Measurements from ENCODE around the gene NDUFS4. TPM values are rescaled to one million over a fixed set of nuclear protein-coding genes. Genes with fewer than 3 reads are reported as not detected.
"Not testable (repeated sequence)": the region's sequence is repeated elsewhere in the genome, so short reads cannot be mapped to it uniquely, and the experiment has no call there.

The NDUFS4 gene
- total RNA-seq (ENCODE audit: low replicate concordance), result 118 and 200 TPM in 2 replicates

DNA sequence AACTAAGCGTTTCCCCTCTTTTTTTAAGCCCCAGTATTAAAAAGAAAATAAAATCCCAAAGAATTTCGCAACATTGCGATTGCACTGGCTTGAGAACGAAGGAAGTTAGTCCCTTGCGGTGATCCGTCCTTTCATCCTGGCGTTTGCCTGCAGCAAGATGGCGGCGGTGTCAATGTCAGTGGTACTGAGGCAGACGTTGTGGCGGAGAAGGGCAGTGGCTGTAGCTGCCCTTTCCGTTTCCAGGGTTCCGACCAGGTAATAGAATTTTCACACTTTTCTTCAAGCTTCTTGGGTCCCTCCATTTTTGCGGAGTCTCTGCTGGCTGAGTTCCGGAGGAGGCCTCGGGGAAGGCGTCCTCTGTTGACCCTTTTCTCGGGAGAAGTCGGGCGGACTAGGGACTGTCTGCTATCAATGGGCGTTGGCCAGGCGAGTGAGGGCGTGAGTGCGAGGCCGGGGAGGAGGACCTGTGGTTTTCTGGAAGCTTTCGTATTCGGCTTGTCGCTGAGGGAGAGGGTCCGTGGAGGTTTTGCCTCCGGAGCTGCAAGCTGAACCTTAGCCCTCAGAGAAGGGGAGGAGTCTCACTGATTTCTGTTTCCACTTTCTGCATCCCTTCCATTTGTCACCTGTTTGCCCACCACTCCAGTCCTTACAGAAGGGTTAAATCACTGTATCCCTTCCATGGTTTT lies at the start of gene NDUFS4:
Gene NDUFS4, plus strand, starts transcription at position 134 of the 686 bp plus-strand sequence. Its CDS starts 24 bp downstream, at position 158.
- H3K4me3 ChIP-seq (ENCODE audit: low read depth, low read length), result peak within 1 kb of the TSS; percentile 84
- TF ChIP-seq, protein P1, sequence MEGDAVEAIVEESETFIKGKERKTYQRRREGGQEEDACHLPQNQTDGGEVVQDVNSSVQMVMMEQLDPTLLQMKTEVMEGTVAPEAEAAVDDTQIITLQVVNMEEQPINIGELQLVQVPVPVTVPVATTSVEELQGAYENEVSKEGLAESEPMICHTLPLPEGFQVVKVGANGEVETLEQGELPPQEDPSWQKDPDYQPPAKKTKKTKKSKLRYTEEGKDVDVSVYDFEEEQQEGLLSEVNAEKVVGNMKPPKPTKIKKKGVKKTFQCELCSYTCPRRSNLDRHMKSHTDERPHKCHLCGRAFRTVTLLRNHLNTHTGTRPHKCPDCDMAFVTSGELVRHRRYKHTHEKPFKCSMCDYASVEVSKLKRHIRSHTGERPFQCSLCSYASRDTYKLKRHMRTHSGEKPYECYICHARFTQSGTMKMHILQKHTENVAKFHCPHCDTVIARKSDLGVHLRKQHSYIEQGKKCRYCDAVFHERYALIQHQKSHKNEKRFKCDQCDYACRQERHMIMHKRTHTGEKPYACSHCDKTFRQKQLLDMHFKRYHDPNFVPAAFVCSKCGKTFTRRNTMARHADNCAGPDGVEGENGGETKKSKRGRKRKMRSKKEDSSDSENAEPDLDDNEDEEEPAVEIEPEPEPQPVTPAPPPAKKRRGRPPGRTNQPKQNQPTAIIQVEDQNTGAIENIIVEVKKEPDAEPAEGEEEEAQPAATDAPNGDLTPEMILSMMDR (IDR thresholded peaks at IDR 0.05; ENCODE audit: insufficient read depth, low read length), result no peak
- peak; percentile 97 for DNase-seq (ENCODE audit: low read depth)

DNA sequence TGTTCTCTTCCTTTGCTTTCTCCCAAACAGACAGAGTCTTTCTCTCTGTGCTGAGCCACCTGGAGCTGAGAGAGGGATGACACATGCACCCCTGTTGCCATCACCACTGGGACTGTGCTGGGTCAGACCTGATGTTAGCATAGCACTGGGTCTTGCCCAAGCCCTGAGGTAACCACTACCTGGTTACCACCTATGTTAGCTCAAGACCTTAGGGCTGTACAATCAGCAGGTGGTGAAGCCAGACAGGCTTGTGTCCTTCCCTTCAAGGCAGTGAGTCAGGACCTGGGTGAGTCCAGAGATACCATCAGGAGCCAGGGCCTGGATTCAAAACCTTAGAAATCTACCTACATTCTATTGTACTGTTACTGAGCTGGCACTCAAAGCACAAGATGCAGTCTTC lies 47.9 kb upstream of the NDUFS4 start:
- TF ChIP-seq, protein P1 (IDR thresholded peaks at IDR 0.05; ENCODE audit: insufficient read depth, low read length), result no peak
- H3K4me3 ChIP-seq (ENCODE audit: low read depth, low read length), result no peak overlapping the region
- DNase-seq (ENCODE audit: low read depth), result no peak

DNA sequence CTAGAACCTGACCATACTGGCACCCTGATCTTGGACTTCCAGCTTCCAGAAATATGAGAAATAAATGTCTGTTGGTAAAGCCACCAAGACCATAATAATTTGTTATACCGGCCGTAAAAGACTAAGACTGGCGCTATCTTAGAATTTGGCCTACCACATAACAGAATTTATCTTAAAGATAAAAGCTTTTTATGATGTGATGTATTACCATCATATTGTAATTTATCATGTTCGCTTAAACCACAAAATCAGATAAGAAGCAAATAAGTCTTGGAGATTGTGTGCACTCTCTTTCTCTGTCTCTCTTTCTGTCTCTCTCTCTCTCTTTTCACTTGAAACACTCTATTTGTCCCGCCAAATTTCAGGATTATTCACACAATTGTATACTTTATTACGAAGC lies 44.5 kb upstream of the NDUFS4 start:
- H3K4me3 ChIP-seq (ENCODE audit: low read depth, low read length), result no peak overlapping the region
- TF ChIP-seq, protein P1 (IDR thresholded peaks at IDR 0.05; ENCODE audit: insufficient read depth, low read length), result no peak
- DNase-seq (ENCODE audit: low read depth), result no peak

DNA sequence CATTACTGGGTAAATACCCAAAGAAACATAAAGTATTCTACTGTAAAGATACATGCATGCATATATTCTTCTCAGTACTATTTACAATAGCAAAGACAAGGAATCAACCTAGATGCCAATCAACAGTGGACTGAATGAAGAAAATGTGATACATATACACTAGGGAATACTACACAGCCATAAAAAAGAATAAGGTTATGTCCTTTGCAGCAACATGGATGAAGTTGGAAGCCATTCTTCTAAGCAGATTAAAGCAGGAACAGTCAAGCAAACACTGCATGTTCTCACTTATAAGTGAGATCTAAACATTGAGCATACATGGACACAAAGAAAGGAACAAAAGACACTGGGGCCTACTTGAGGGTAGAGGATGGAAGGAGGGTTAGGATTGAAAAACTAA lies 39.6 kb upstream of the NDUFS4 start:
- H3K4me3 ChIP-seq (ENCODE audit: low read depth, low read length), result no peak overlapping the region
- no peak for DNase-seq (ENCODE audit: low read depth)
- TF ChIP-seq, protein P1 (IDR thresholded peaks at IDR 0.05; ENCODE audit: insufficient read depth, low read length), result no peak

DNA sequence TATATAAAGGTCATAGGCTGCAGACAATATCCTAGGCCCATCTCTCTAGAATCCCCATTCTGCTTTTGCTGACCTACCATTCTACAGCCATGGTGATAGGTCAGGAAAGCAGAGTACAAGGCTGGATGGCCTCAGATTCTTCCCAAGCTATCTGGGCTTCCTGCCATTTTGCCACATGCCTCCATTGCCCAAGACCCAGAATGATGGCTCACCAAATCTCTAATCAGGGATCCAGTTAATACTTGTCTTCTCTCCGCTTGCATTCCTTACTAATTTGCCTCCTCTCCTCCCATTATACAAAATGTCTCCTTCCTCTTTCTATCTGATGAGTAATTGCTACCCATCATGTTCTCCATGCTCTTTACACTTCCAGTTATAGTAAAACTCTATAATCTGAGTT lies 22.7 kb upstream of the NDUFS4 start:
- DNase-seq (ENCODE audit: low read depth), result peak; percentile 9
- TF ChIP-seq, protein P1 (IDR thresholded peaks at IDR 0.05; ENCODE audit: insufficient read depth, low read length), result no peak
- H3K4me3 ChIP-seq (ENCODE audit: low read depth, low read length), result no peak overlapping the region

DNA sequence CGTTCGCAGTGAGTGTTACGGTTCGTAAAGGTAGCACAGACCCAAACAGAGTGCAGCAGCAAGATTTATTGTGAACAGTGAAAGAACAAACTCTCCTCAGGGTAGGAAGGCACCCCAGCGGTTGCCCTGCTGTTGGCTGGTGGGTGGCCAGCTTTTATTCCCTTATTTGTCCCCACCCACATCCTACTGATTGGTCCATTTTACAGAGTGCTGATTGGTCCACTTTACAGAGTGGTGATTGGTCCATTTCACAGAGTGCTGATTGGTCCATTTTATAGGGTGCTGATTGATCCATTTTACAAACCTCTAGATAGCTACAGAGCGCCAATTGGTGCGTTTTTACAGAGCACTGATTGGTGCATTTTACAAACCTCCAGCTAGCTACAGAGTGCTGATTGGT lies 19.7 kb upstream of the NDUFS4 start:
- not testable (repeated sequence) for H3K4me3 ChIP-seq (ENCODE audit: low read depth, low read length); DNase-seq (ENCODE audit: low read depth)

DNA sequence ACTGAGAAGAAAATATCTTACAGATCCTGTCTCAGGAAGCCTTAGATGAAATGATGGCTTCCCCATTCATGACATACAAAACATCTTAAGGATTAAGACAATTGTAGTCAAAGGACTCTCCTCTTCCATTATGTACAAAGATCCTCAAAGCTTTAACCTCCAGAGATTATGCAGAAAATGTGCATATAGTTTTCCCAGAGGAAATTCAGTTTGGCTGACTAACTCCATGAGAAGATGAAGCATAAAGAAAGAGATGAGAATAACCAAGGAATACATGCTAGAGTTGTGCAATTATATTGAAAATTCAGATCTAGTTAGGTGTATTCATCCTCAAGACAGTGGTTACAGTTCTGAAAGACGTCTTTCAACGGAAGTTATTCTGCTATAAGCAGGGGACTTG lies 18.6 kb upstream of the NDUFS4 start:
- no peak for DNase-seq (ENCODE audit: low read depth)
- H3K4me3 ChIP-seq (ENCODE audit: low read depth, low read length), result no peak overlapping the region
- TF ChIP-seq, protein P1 (IDR thresholded peaks at IDR 0.05; ENCODE audit: insufficient read depth, low read length), result no peak

All from fibroblast of the aortic adventitia (primary cell).